Ishikawa (cell line): Measurements from ENCODE around the gene SRC.

Experiments
- CEBPB ChIP-seq: IDR thresholded peaks from 2 replicates; pipeline ENCODE4 v1.6.1; 2012
- CREB1 ChIP-seq: IDR thresholded peaks from 2 replicates; pipeline ENCODE4 v1.6.1; 2012; ENCODE audit warnings: low read depth
- EGR1 ChIP-seq: IDR thresholded peaks from 2 replicates; pipeline ENCODE4 v1.6.1; 2012
- EP300 ChIP-seq: IDR thresholded peaks from 2 replicates; pipeline ENCODE4 v1.6.1; 2012; ENCODE audit warnings: borderline replicate concordance
- FOXM1 ChIP-seq: IDR thresholded peaks from 2 replicates; pipeline ENCODE4 v1.6.1; 2012; ENCODE audit warnings: low read depth, borderline replicate concordance
- NFIC ChIP-seq: IDR thresholded peaks from 2 replicates; pipeline ENCODE4 v1.6.1; 2012
- RAD21 ChIP-seq: IDR thresholded peaks from 2 replicates; pipeline ENCODE4 v1.6.1; 2012; ENCODE audit warnings: low read depth
- TAF1 ChIP-seq: IDR thresholded peaks from 2 replicates; pipeline ENCODE4 v1.6.1; 2012; ENCODE audit warnings: low read depth, mild to moderate bottlenecking
- TCF12 ChIP-seq: IDR thresholded peaks from 2 replicates; pipeline ENCODE4 v1.6.1; 2012; ENCODE audit warnings: low read depth
- TEAD4 ChIP-seq: IDR thresholded peaks from 2 replicates; pipeline ENCODE4 v1.6.1; 2012
- YY1 ChIP-seq: IDR thresholded peaks from 2 replicates; pipeline ENCODE4 v1.6.1; 2012; ENCODE audit warnings: low read depth
- ZBTB7A ChIP-seq: IDR thresholded peaks from 2 replicates; pipeline ENCODE4 v1.6.1; 2012; ENCODE audit warnings: low read depth
- TF ChIP-seq, protein P1 (sequence below): IDR thresholded peaks from 2 replicates; pipeline ENCODE4 v1.6.1; 2012
- TF ChIP-seq, protein P2 (sequence below): IDR thresholded peaks from 2 replicates; pipeline ENCODE4 v1.6.1; 2012; ENCODE audit warnings: low read depth, mild to moderate bottlenecking
- TF ChIP-seq, protein P3 (sequence below): IDR thresholded peaks from 2 replicates; pipeline ENCODE4 v1.6.1; 2012

Gene SRC

DNA sequence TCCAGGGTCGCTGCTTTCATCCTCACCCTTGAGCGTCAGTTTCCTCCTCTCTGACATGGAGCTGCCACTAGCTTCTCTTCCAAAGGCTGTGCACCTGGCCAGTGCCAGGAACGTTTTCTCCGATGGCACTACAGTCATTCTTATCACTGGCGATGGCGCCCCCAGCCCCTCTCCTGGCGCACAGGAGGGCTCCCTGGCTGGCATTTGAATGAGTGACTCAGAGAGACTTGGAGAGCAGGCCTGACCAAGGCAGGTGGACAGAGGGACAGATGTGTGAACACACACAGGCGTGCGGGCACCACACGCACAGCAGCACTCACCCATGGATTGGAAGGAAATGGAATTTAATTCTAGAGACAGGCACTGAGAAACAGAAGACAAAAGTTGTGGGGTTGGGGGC is 77.6 kb downstream of the SRC start:
- TF ChIP-seq NFIC = no peak
- TF ChIP-seq, protein P1, sequence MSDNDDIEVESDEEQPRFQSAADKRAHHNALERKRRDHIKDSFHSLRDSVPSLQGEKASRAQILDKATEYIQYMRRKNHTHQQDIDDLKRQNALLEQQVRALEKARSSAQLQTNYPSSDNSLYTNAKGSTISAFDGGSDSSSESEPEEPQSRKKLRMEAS = no peak
- no peak for TF ChIP-seq TCF12
- no peak for TF ChIP-seq TAF1
- no peak for TF ChIP-seq CREB1
- no peak for TF ChIP-seq EP300
- TF ChIP-seq, protein P2, sequence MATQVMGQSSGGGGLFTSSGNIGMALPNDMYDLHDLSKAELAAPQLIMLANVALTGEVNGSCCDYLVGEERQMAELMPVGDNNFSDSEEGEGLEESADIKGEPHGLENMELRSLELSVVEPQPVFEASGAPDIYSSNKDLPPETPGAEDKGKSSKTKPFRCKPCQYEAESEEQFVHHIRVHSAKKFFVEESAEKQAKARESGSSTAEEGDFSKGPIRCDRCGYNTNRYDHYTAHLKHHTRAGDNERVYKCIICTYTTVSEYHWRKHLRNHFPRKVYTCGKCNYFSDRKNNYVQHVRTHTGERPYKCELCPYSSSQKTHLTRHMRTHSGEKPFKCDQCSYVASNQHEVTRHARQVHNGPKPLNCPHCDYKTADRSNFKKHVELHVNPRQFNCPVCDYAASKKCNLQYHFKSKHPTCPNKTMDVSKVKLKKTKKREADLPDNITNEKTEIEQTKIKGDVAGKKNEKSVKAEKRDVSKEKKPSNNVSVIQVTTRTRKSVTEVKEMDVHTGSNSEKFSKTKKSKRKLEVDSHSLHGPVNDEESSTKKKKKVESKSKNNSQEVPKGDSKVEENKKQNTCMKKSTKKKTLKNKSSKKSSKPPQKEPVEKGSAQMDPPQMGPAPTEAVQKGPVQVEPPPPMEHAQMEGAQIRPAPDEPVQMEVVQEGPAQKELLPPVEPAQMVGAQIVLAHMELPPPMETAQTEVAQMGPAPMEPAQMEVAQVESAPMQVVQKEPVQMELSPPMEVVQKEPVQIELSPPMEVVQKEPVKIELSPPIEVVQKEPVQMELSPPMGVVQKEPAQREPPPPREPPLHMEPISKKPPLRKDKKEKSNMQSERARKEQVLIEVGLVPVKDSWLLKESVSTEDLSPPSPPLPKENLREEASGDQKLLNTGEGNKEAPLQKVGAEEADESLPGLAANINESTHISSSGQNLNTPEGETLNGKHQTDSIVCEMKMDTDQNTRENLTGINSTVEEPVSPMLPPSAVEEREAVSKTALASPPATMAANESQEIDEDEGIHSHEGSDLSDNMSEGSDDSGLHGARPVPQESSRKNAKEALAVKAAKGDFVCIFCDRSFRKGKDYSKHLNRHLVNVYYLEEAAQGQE = no peak
- no peak for TF ChIP-seq ZBTB7A
- no peak for TF ChIP-seq TEAD4
- TF ChIP-seq RAD21 = no peak
- TF ChIP-seq, protein P3, sequence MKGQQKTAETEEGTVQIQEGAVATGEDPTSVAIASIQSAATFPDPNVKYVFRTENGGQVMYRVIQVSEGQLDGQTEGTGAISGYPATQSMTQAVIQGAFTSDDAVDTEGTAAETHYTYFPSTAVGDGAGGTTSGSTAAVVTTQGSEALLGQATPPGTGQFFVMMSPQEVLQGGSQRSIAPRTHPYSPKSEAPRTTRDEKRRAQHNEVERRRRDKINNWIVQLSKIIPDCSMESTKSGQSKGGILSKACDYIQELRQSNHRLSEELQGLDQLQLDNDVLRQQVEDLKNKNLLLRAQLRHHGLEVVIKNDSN = no peak
- no peak for TF ChIP-seq YY1

DNA sequence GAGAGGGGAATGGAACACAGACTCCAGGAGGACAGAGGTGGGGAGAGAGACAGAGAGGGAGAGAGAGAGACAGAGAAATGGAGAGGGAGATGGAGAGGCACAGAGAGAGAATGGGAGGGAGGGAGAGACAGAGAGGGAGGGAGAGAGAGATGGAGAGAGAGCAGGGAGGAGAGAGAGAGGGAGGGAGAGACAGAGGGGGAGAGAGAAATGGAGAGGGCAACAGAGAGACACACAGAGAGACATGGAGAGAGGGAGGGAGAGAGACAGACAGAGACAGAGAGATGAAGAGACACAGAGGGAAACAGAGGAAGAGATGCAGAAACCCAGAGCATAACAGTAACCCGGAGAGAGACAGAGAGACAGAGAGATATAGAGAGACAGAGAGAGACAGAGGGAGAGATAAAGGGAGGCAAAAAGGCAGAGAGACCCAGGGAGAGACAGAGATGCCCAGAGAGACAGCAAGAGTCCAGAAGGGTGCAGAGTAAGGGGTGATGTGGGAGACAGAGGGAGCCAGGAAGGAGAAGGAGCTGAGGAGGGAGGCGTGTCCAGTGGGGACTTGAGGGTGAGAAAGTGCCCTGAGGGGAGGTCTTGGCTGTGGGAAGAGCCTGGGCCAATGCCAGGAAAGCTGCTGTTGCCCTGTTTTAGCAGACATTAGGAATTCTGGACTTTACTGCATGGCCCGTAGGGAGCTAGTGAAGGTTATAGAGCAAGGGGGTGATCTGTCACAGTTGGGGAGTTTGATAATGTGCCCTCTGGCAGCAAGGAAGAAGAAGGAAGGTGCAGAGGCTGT is 78.3 kb downstream of the SRC start:
- TF ChIP-seq, protein P3 = no peak
- TF ChIP-seq EP300 (no peak), CREB1 (no peak), TAF1 (no peak), RAD21 (no peak), NFIC (no peak), EGR1 (no peak), CEBPB (no peak), ZBTB7A (no peak)

DNA sequence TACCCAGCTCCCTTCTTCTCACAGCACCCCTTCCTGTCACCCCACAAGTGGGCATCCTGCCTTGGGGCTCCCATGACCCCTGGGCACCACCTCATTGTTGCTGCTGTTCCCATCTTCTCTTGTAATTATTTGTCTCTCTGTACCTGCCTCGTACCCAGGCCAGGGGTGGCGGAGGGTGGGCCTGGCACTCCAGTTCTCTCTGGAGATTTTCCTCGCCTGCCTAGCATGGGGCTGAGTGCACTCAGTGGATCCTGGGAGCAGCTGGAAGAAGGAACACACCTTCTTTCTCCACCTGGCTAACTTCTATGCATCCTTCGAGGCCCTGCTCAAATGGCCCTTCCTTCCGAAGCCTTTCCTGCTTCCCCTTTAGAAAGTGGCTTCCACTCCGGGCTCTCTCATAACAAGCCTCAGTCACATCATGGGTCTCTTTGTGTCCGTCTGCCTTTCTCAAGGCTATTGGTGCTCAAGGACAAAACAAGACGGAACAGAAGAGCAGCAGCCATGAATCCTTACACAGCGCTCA is 79.2 kb downstream of the SRC start:
- TF ChIP-seq ZBTB7A (no peak), FOXM1 (no peak), TCF12 (no peak), CEBPB (no peak), TAF1 (no peak), RAD21 (no peak), NFIC (no peak), YY1 (no peak), EP300 (no peak), CREB1 (no peak), TEAD4 (no peak), EGR1 (no peak)
- TF ChIP-seq, protein P3 = no peak
- TF ChIP-seq, protein P1 = no peak
- TF ChIP-seq, protein P2 = no peak

DNA sequence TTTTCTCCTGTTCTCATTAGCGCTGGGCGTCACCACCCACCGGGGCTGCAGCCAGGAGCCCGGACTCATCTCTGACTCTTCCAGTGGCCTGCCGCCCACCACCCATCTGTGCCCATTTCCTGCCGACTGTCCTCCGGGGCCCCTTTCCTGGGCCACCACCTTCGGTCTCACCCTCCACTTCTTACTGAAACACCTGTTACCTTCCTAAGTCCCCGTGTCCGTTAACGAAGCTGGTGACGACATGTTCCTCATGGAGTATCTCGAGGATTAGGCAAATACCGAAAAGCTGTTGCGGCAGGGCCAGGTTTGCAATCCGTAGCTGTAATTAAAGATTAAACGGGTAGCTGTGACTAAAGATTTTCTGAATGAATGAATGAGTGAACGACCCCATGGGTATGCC is 80.2 kb downstream of the SRC start:
- TF ChIP-seq TEAD4 (no peak), FOXM1 (no peak), CREB1 (no peak), RAD21 (no peak), TCF12 (no peak), CEBPB (no peak), EGR1 (no peak), YY1 (no peak), EP300 (no peak)
- TF ChIP-seq, protein P2 = no peak
- TF ChIP-seq, protein P3 = no peak
- TF ChIP-seq, protein P1 = no peak
